GM06990 (cell line): ENCODE results near the gene SFTPA2.
"Not testable (repeated sequence)": the region's sequence is repeated elsewhere in the genome, so short reads cannot be mapped to it uniquely, and the experiment has no call there.

Experiments
- DNase-seq: peaks from one replicate; pipeline ENCODE4 v3.0.0-alpha.2; 2011; ENCODE audit not compliant: insufficient read length; ENCODE audit errors: extremely low read depth
- H3K27me3 ChIP-seq: replicated peaks from 2 replicates; pipeline ENCODE4 v1.6.0; 2011; ENCODE audit warnings: low read length; ENCODE audit not compliant: control insufficient read depth, insufficient read depth
- H3K36me3 ChIP-seq: 2 replicates; pipeline ENCODE4 v1.5.1; 2011; ENCODE audit warnings: low read length; ENCODE audit not compliant: control insufficient read depth, insufficient read depth
- H3K4me3 ChIP-seq: replicated peaks from 2 replicates; pipeline ENCODE4 v1.5.1; 2011; ENCODE audit warnings: low read depth, mild to moderate bottlenecking, control low read depth, low read length
- TF ChIP-seq, protein P1 (sequence below): IDR thresholded peaks from 2 replicates; pipeline ENCODE4 v1.5.1; 2011; ENCODE audit warnings: low read length, control low read depth, mild to moderate bottlenecking, inconsistent platforms; ENCODE audit not compliant: insufficient read depth, poor library complexity, severe bottlenecking

SFTPA2 gene

DNA sequence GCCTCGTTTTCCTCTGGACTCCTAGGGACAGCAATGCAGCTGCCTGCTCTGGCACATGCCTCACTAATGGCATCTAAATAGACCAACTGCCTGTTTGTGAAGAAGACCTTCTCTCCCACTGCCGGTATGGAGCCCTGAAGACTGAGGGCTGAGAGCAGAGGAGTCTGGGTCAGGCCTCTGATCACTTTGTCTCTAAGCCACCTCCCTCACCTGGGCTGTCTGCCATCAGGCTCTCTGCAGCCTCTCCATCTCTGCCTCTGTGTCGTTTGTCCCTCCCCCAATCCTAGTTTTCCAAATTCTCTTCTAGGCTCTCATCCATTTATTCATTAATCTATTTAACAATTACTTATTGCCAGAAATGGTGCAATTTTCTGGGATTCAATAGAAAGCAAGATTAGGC lies 35.3 kb upstream of the SFTPA2 start:
- DNase-seq = no peak
- H3K27me3 ChIP-seq = no peaks in the 10 kb centered on the region; the same call in none of the 2 replicates
- no peaks in the 10 kb centered on the region for H3K36me3 ChIP-seq
- TF ChIP-seq, protein P1, sequence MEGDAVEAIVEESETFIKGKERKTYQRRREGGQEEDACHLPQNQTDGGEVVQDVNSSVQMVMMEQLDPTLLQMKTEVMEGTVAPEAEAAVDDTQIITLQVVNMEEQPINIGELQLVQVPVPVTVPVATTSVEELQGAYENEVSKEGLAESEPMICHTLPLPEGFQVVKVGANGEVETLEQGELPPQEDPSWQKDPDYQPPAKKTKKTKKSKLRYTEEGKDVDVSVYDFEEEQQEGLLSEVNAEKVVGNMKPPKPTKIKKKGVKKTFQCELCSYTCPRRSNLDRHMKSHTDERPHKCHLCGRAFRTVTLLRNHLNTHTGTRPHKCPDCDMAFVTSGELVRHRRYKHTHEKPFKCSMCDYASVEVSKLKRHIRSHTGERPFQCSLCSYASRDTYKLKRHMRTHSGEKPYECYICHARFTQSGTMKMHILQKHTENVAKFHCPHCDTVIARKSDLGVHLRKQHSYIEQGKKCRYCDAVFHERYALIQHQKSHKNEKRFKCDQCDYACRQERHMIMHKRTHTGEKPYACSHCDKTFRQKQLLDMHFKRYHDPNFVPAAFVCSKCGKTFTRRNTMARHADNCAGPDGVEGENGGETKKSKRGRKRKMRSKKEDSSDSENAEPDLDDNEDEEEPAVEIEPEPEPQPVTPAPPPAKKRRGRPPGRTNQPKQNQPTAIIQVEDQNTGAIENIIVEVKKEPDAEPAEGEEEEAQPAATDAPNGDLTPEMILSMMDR = no peak
- H3K4me3 ChIP-seq = no peak overlapping the region

DNA sequence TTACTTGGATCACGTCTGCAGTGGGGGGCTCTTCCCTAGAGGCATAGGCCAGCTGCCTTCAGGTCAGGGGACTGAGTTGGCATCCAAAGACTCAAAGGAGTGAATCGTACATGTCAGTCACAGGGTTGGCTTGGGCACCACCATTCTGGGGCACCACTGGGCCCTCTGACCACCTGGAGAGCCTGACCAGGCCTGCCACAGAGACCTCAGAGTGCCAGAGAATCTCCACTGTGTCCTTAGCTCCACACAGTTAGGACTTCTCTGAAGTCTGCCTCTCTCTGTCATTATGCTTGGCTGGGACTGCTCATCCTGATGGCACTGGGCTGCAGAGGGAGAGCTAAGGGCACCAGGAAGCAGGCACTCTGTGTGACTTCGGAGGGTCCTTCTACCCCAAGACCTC lies 34.4 kb upstream of the SFTPA2 start:
- H3K36me3 ChIP-seq, H3K27me3 ChIP-seq, H3K4me3 ChIP-seq, DNase-seq: not testable (repeated sequence)

DNA sequence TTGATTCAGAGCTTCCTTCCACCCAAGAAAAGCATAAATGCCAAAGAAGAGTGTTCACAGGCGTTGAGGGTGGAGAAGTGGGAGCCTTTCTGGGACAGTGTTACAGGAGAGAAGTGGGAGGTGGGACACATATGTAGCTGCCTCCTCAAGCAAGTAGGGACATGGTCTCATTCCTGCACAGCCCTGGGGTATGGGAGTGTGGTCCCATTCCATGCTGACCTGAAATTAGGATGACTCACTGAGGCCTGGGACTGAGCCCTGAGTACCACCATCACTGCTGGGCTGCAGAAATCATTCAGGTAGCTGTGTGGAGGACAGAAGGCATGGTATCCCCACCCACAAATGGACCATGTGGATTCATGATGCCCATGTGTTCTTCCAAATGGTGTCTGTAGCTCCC lies 33.2 kb upstream of the SFTPA2 start:
- TF ChIP-seq, protein P1 = no peak

DNA sequence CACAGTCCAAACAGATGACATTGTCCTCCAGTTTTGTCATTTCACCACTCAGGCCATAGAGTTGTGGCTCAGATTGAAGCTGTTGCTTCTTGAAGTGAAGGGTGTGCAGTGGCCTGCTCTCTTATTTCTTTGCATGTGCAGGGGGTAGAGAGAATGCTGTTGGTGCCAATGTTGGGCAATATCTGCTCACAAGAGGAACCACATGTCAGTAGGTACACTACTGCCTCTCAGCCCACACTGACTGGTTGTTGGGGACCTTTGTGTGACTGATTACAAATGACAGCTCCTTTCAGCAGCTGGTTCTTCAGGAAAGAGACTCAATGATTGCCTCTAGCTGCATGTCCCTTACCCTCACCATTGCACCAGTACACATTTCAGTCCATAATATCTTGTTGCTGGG lies 28.6 kb upstream of the SFTPA2 start:
- Histone ChIP-seq H3K4me3 (no peak overlapping the region), H3K36me3 (no peaks in the 10 kb centered on the region), H3K27me3 (peaks cover 2% of the 10 kb centered on the region)
- TF ChIP-seq, protein P1 = no peak
- DNase-seq = no peak

More for the DNA sequence above, 33.2 kb upstream of the SFTPA2 start:
- H3K4me3 ChIP-seq = no peak overlapping the region
- peaks cover 2% of the 10 kb centered on the region for H3K27me3 ChIP-seq
- no peaks in the 10 kb centered on the region for H3K36me3 ChIP-seq
- DNase-seq = no peak

DNA sequence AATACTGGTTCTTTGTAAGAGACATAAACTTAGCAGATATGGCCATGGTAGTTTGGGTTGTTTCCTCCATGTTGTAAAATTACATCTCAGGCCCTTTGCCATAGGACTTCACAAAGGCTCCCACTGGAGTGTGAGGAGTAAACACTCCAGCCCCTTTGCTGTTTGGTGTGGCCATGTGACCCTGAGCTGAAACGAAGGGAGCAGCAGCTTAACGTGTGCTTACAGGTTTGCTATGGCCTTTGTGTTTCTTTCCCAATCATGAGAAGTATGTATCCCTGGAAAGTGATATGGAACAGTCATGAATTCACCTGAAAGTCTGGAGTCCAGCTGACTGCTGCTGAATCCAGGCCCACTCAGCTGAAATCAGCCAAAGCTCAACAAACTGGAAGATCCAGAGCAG lies 26.7 kb upstream of the SFTPA2 start:
- Histone ChIP-seq H3K27me3 (peaks cover 2% of the 10 kb centered on the region), H3K4me3 (no peak overlapping the region), H3K36me3 (no peaks in the 10 kb centered on the region)
- TF ChIP-seq, protein P1 = no peak
- no peak for DNase-seq

DNA sequence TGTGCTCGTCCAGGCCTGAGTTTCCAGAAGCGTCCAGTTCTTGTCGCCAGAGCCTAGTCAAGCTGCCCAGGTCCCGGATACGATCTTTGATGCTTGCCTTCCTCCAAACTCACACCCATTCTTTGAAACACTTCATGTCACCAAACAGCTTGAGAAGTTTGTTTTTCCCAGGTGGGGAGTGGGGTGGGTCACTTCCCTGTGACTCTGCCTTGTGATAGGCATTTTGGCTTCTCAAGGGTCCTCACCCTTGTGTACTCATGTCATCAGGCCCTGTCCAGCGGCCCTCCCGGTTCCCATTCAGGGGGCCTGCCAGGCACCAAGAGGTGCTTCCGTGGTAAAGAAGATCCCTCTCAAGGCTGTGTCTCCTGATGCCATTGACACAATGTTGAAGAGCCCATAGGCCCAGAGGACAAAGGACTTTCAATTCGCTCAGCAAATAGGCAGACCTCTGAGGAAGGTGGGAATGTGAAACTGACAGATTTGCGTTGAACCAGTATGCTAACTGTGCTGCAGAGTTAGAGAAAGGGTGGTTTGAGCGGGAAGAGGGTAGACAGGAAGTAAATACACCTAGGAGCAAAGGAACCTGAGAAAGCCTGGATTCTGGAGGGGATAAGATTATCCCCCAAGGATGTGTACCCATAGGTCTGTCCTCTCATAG lies 25.8 kb upstream of the SFTPA2 start:
- H3K36me3 ChIP-seq = no peaks in the 10 kb centered on the region
- TF ChIP-seq, protein P1 = no peak
- no peak overlapping the region for H3K4me3 ChIP-seq
- H3K27me3 ChIP-seq = peaks cover 2% of the 10 kb centered on the region
- DNase-seq = no peak
